ENCODE data around the gene FMR1. TPM values are rescaled to one million over a fixed set of nuclear protein-coding genes. Genes with fewer than 3 reads are reported as not detected.

FMR1 gene
- total RNA-seq, 1 experiment from 2014 or later, result 24.4 TPM

- Histone ChIP-seq H3K4me1 (ENCODE audit: insufficient read depth, low read length) (no peaks in the 10 kb centered on the region), H3K4me2 (ENCODE audit: low read length) (no peak overlapping the region), H4K20me1 (ENCODE audit: low read length) (no peaks in the 10 kb centered on the region), H3K9ac (ENCODE audit: low read length) (no peak overlapping the region), H3K27me3 (ENCODE audit: low read length) (no peaks in the 10 kb centered on the region), H3K4me3 (ENCODE audit: low read length) (no peak overlapping the region), H2AFZ (ENCODE audit: low read length) (no peak overlapping the region), H3K27ac (ENCODE audit: low read length) (no peak overlapping the region), H3K79me2 (ENCODE audit: low read length) (no peaks in the 10 kb centered on the region), H3K36me3 (ENCODE audit: low read depth, low read length) (no peaks in the 10 kb centered on the region), H3K9me2 (replicated peaks; ENCODE audit: low read length) (no peaks in the 10 kb centered on the region), H3K9me3 (ENCODE audit: low read length) (no peaks in the 10 kb centered on the region), H3F3A (ENCODE audit: low read length, unreplicated experiment) (no peaks in the 10 kb centered on the region)
- ChIA-PET CTCF (no interaction called here), POLR2A (ENCODE audit: unreplicated experiment) (no interaction called here)
- no peak for ATAC-seq
- DNase-seq, result no peak
- BruUV-seq (replicated peaks), result no TSS peak
- intact Hi-C loops (cut with micrococcal nuclease), result no loop called here
- TF ChIP-seq CTCF (conservative IDR thresholded peaks at IDR 0.05; ENCODE audit: low read depth, low read length) (no peak), EZH2phosphoT487 (IDR thresholded peaks at IDR 0.05; ENCODE audit: borderline replicate concordance, low read length) (no peak), EZH2 (IDR thresholded peaks at IDR 0.05; ENCODE audit: low read length, unreplicated experiment) (no peak)
Observed at GRCh38 chrX:147957291-147957690, 45.6 kb downstream of the FMR1 start.

GRCh38 chrX:147958291-147958690 lies 46.6 kb downstream of the FMR1 start:
- CTCF ChIA-PET, result no interaction called here
- TF ChIP-seq EZH2phosphoT487 (IDR thresholded peaks at IDR 0.05; ENCODE audit: borderline replicate concordance, low read length) (no peak), CTCF (conservative IDR thresholded peaks at IDR 0.05; ENCODE audit: low read depth, low read length) (no peak), EZH2 (IDR thresholded peaks at IDR 0.05; ENCODE audit: low read length, unreplicated experiment) (no peak)
- no peak overlapping the region for H3K9ac ChIP-seq (ENCODE audit: low read length)
- H3K9me2 ChIP-seq (replicated peaks; ENCODE audit: low read length), result no peaks in the 10 kb centered on the region
- no peak for ATAC-seq
- POLR2A ChIA-PET (ENCODE audit: unreplicated experiment), result no interaction called here
- no peak overlapping the region for H3K27ac ChIP-seq (ENCODE audit: low read length)
- no peaks in the 10 kb centered on the region for H3K9me3 ChIP-seq (ENCODE audit: low read length)
- H3K4me1 ChIP-seq (ENCODE audit: insufficient read depth, low read length), result no peaks in the 10 kb centered on the region
- BruUV-seq (replicated peaks), result no TSS peak
- DNase-seq, result peak; percentile 10
- H3F3A ChIP-seq (ENCODE audit: low read length, unreplicated experiment), result no peaks in the 10 kb centered on the region
- no peaks in the 10 kb centered on the region for H3K79me2 ChIP-seq (ENCODE audit: low read length)
- H3K4me2 ChIP-seq (ENCODE audit: low read length), result no peak overlapping the region
- intact Hi-C loops (cut with micrococcal nuclease), result no loop called here
- H4K20me1 ChIP-seq (ENCODE audit: low read length), result no peaks in the 10 kb centered on the region
- no peak overlapping the region for H3K4me3 ChIP-seq (ENCODE audit: low read length)
- no peaks in the 10 kb centered on the region for H3K27me3 ChIP-seq (ENCODE audit: low read length)
- H2AFZ ChIP-seq (ENCODE audit: low read length), result no peak overlapping the region
- H3K36me3 ChIP-seq (ENCODE audit: low read depth, low read length), result no peaks in the 10 kb centered on the region

GRCh38 chrX:147960722-147961121 lies 49.0 kb downstream of the FMR1 start:
- Histone ChIP-seq H3K9ac (ENCODE audit: low read length) (no peak overlapping the region), H3K27ac (ENCODE audit: low read length) (no peak overlapping the region), H3K4me1 (ENCODE audit: insufficient read depth, low read length) (no peaks in the 10 kb centered on the region), H3K79me2 (ENCODE audit: low read length) (no peaks in the 10 kb centered on the region), H2AFZ (ENCODE audit: low read length) (no peak overlapping the region), H3K4me3 (ENCODE audit: low read length) (no peak overlapping the region), H4K20me1 (ENCODE audit: low read length) (no peaks in the 10 kb centered on the region), H3F3A (ENCODE audit: low read length, unreplicated experiment) (no peaks in the 10 kb centered on the region), H3K9me3 (ENCODE audit: low read length) (no peaks in the 10 kb centered on the region), H3K9me2 (replicated peaks; ENCODE audit: low read length) (no peaks in the 10 kb centered on the region), H3K36me3 (ENCODE audit: low read depth, low read length) (no peaks in the 10 kb centered on the region), H3K4me2 (ENCODE audit: low read length) (no peak overlapping the region), H3K27me3 (ENCODE audit: low read length) (no peaks in the 10 kb centered on the region)
- no TSS peak for BruUV-seq (replicated peaks)
- CTCF ChIA-PET, result no interaction called here
- DNase-seq (no peak), ATAC-seq (no peak)
- POLR2A ChIA-PET (ENCODE audit: unreplicated experiment), result no interaction called here
- TF ChIP-seq EZH2 (IDR thresholded peaks at IDR 0.05; ENCODE audit: low read length, unreplicated experiment), result no peak
- no peak for TF ChIP-seq EZH2phosphoT487 (IDR thresholded peaks at IDR 0.05; ENCODE audit: borderline replicate concordance, low read length)
- no peak for TF ChIP-seq CTCF (conservative IDR thresholded peaks at IDR 0.05; ENCODE audit: low read depth, low read length)
- intact Hi-C loops (cut with micrococcal nuclease), result no loop called here
